H1 (cell line): ENCODE data around the gene ZNRF2.

ENCODE experiments used
- EP300 ChIP-seq, 2 experiments: IDR thresholded peaks; 1 replicate in 1 of 2; 2 replicates in 1 of 2; pipeline ENCODE4 v1.6.1; 2011 to 2012; ENCODE audit warnings: low read depth in 2 of 2, low read length in 2 of 2, mild to moderate bottlenecking in 2 of 2, borderline replicate concordance in 1 of 2, inconsistent platforms in 1 of 2, moderate library complexity in 1 of 2
- USF2 ChIP-seq: IDR thresholded peaks from 2 replicates; pipeline ENCODE4 v1.6.1; 2011; ENCODE audit warnings: low read length, improper control_type of control experiment
- TF ChIP-seq, protein P1 (sequence below), 3 experiments: IDR thresholded peaks; 1 replicate in 2 of 3; 2 replicates in 1 of 3; pipeline versions ENCODE4 v1.5.1 to v1.6.1; 2011; ENCODE audit warnings: low read length in 3 of 3, mild to moderate bottlenecking in 3 of 3, inconsistent platforms in 2 of 3, low read depth in 1 of 3, moderate library complexity in 1 of 3; ENCODE audit not compliant: insufficient read depth in 1 of 3; ENCODE audit errors: control extremely low read depth in 1 of 3

GRCh38 chr7:30241767-30242166 lies 42.6 kb upstream of the ZNRF2 start:
- TF ChIP-seq, protein P1, sequence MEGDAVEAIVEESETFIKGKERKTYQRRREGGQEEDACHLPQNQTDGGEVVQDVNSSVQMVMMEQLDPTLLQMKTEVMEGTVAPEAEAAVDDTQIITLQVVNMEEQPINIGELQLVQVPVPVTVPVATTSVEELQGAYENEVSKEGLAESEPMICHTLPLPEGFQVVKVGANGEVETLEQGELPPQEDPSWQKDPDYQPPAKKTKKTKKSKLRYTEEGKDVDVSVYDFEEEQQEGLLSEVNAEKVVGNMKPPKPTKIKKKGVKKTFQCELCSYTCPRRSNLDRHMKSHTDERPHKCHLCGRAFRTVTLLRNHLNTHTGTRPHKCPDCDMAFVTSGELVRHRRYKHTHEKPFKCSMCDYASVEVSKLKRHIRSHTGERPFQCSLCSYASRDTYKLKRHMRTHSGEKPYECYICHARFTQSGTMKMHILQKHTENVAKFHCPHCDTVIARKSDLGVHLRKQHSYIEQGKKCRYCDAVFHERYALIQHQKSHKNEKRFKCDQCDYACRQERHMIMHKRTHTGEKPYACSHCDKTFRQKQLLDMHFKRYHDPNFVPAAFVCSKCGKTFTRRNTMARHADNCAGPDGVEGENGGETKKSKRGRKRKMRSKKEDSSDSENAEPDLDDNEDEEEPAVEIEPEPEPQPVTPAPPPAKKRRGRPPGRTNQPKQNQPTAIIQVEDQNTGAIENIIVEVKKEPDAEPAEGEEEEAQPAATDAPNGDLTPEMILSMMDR (IDR thresholded peaks at IDR 0.05; ENCODE audit: control extremely low read depth in 1 of 3, insufficient read depth in 1 of 3, low read depth in 1 of 3, low read length in 3 of 3): no peak
- TF ChIP-seq EP300 (IDR thresholded peaks at IDR 0.05; ENCODE audit: borderline replicate concordance in 1 of 2, low read depth in 2 of 2, low read length in 2 of 2): no peak
- TF ChIP-seq USF2: no peak
